GM19468 (cell line): ENCODE measurements around the gene MKNK1.

Experiments
- ATAC-seq: cut with Tn5 transposase; IDR thresholded peaks from one replicate; pipeline ENCODE4 v1.9.1; 2021; ENCODE audit warnings: mild to moderate bottlenecking, moderate library complexity, moderate number of reproducible peaks; ENCODE audit not compliant: unreplicated experiment; ENCODE audit errors: extremely low read depth

The MKNK1 gene

DNA sequence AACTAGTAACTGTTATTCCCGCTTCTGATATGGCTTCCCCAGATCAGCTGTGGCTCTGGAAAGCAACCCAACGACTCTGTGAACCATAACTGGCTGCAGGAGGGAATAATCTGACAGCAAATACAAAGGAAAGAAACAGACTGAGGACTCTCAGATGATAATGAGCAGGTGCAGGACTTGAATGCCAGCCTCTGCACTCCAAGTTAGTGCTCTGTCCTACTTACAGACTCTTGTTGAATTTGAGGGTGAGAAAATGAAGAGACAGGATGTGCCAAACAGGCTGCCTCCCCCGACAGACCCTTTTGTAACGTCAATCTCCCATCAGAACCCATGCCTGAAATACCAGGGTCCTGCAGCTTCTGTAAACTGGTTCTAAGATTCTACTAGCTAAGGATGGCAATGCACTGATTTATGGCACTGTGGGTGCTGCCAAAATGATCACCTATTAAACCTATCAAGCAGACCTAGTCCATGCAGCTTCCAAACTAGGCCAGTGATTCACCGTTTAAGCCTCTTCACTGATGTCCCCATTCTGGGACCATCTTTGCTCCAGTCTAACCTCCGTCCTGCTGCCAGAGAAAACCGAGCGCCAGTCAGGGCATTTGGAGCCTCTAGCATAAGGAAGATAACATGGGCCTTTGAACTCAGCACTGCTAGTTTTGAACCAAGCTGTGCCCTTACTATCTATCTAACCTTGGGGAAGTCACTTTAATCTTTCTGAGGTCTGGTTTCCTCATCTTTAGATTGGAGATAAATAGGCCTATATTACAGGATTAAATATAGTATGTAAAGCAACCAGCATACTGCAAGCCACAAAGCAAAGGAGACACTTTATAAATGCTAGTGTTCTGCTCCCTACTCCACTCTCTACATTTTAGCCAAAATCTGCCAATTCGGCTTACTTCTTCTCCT lies 4.8 kb downstream of the MKNK1 start:
- ATAC-seq, result no peak

DNA sequence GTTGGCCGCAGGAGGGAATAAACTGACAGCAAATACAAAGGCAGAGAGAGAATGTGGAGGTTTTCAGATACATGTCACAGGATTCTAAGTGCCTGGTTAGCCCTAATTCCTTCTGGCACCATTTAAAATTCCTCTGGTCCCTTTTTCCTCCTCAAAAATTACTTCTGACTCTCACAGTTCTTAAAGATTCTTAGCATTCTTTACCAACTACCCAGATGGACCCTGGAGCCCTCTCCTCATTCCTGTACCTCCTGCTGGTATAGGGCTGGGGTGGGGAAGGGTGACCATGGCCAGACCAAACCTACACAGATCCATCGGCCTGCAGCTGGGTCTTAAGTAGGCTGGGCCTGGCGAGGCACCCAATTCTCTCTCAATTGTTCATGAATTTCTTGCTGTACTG lies 7.2 kb downstream of the MKNK1 start:
- no peak for ATAC-seq

DNA sequence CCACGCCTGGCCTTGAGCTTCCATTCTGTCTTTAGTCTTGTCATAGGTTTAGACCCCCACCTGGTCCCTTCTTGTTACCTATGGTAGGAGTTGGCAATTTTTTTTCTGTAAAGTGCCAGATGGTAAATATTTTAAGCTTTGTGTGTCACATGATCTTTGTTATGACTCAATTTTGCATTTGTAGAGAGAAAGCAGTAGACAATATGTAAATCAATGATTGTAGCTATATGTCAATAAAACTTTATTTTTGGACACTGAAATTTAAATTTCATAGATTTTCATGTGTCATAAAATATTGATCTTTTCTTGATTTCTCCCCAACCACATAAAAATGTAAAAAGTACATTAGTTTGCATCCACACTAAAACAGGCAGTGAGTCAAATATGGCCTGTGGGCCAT lies 8.0 kb downstream of the MKNK1 start:
- no peak for ATAC-seq

DNA sequence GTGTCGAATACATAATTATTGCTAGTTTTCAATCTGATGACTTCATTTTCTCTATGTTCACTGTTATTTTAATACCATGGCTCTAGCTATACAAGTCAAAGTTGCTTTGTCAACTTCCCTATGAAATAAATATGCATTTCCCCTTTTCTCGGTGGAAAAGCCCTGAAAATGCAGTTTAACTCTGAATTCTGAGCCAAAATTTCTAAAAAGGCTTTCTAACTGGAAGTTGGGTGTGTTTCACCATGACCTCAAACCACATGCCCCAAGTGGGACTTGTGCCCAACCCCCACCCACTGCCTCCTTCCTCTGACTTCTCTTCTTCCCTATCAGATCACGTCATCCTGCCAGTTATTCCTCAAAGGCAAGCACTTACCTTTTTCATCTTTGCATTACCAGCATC lies 8.9 kb downstream of the MKNK1 start:
- no peak for ATAC-seq

DNA sequence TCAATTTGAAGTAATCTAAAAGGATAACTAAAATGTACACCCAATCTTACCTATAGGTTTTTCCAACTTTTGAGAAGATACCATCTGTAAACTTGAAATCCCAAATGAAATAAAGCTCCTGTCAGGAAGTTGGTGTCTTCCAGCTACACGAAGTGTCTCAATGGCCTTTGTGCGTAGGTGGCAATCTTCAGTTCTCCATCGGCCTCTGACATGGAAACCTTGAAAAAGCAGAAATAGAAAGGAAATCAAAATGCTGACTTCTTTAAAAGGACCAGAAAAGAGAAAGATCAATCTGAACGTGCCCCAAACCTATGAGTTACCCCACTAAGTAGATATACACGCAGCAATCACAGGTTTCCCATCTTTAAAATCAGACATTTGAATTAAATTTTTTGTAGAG lies 10.0 kb downstream of the MKNK1 start:
- no peak for ATAC-seq

DNA sequence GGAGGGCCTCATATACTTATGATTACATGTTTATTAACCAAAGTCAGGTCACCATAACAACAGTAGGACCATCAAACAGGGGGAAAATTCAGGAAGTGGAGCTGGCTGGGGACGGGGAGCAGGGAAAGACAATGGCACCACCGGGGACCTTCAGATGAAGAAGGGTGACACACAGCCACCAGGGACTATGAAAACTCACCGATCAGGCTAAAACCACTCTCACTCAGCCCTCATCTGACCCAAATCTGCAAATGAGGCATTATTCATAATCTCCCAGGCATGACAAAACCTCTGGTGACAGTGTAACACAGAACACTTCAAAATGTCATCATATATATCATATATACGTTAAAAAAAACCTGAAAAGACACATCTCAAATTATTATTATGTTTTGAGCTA lies 11.2 kb downstream of the MKNK1 start:
- no peak for ATAC-seq

DNA sequence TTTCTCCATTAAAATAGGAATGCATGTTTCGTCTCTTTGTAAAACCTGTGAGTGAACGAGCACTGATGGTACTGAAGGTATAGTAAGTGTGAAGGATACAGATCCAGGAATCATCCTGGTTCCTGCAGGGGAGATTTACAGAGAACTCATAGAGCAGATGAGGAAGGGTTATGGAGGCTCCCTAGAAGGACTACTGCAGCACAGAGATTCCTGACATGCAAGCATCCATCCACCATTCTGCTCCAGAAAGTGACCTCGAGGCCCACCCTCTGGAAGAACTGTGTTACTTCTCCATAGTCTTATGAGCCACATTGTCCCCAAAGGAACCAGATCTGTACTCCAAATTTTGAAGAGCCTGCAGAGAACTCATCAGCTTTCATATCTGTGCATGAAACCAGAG lies 14.5 kb downstream of the MKNK1 start:
- no peak for ATAC-seq

DNA sequence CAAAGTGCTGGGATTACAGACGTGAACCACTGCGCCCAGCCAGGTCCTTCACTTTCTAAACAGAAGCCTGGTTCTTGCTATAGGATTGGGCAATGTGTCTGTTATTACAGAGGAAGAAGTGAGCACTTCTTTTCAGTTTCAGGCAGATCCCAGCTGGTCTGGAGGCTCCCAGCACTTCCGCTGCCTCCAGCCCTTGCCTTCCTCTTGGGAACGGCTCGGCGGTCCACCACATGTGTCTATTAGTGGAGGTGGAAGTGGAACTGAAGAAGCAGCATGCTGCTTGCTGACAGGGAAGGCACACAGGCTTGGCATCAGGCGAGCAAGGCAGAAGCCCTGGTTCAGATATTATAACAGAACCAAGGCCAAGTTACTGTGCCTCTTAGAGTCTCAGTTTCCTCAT lies 17.0 kb downstream of the MKNK1 start:
- no peak for ATAC-seq

DNA sequence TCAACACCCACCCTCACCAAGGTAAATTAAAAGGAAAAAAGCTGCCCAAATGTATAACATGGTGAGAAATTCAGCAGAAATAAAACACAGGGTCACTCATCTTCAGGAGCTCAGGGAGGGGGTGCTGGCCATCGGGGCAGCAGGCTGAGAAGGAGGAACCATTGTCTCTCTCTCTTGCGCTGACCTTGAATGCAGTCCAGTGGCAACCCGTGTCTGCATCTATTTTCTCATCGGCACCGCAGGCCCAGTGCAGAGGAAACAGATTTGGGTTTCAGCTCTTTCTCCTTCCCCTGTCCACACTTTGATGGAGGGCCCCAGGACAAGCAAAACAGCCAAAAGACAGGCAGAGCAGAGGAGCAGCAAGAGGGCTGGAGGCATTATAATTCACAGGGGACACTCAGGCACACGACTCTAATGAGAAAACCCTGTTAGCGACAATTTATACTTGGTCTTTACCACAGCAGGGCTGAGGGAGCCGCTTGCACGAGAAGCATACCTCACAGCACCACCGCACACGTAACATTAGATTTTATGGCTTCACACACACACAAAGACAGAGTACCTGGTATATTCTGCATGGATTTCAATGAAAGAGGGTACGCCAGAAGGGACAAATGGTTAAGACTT lies 18.6 kb downstream of the MKNK1 start:
- ATAC-seq, result no peak

DNA sequence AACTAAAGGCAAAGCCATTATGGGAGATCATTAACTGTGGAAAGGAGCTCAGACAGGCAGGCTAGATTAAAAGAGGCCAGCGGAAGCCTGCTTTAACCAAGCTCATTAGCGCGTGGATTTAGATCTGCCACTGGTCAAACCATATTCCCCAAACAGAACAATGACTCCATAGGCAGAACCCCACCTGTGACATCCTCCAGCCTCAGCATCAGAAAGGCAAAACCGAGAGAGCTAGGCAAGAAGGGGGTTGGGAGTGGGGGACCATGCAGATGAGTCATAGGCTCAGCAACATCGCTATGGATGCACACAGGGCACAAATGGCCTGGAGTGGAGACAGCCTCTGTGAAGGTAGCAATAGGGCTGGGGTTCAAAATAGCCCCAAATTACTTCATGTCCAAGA lies 20.6 kb downstream of the MKNK1 start:
- ATAC-seq, result no peak

DNA sequence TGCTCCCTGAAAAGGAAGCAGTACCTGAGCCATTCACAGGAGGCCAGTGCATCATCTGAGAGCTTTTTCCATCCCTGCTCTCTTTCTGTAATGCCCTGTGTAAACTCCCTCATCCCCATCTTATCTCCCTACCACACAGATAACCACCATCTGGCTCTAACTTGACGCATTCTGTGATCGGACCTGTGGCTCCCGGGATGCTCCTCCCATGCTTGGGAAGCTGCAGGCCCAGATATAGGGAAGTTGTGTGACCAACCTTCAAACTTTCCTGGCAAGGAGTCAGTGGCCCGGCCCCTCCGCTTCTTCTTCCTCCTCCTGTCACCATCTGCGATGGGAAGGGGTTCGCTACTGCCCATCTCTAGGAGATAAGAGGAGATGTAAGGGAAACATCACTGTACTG lies 21.1 kb downstream of the MKNK1 start:
- ATAC-seq, result no peak

DNA sequence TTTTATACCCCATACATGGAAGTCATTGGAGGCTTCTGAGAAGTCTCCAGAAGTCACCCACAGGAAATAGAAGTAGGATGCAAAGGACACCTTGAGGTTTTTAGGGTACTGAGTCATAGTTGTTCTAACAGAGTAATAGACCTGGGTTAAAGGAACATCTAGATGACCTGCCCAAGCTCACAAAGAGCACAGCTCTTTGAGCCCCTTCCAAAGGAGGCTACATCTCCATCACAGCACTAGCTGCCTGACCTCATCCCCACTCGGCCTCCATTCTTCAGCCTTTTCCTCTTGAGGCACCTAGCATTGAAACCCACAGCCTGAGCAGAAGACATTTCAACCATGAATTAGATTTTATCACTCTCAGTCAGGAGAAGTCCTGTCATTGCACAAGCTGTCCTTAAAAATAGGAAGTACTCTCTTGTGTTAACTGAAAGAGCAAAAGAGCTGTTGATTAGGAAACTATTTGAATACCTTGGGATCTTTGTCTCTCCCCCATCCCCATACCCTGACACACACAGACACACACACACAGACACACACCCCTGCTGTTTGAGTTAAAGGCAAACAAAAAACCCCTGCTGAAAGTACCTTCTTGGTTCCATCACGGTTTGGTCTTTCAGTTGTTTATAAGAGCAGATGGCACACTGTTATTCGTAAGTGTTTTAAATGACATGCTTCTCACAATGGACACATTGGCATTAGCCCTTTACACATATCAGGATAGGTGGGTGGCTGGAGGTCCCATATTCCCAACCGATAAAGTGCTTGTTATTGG lies 22.2 kb downstream of the MKNK1 start:
- no peak for ATAC-seq

DNA sequence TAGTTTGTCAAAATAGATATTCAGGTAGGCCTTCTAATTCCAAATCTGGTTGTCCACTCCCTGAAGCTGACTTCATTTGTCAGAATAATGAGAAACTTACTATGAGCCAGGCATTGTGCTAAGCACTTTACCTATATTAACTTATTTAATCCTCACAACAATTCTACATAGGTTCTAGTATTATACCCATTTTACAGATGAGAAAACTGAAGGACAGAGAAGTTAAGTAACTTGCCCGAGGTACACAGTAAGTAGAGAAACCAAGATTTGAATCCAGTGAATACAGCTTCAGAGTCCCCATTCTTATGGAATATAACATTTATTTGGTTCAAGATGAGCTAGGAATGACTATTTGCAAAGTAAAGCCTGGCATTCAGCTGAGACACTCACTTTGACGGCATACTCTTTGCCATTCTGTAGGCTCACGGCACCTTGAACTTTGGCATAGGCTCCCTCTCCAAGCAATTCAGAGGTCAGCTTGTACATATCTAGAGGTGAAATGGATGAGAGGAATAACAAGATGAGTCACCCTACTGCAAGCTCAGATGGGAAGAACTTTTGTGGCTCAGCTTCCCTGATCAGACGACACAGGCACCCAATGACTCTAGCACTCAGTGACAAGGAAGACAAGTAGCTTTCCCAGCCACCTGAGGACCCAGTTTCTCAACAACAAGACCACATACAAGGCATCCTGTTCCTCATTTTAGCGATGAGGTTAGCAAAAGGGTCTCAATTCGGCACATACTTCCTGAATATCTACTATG lies 23.7 kb downstream of the MKNK1 start:
- no peak for ATAC-seq

DNA sequence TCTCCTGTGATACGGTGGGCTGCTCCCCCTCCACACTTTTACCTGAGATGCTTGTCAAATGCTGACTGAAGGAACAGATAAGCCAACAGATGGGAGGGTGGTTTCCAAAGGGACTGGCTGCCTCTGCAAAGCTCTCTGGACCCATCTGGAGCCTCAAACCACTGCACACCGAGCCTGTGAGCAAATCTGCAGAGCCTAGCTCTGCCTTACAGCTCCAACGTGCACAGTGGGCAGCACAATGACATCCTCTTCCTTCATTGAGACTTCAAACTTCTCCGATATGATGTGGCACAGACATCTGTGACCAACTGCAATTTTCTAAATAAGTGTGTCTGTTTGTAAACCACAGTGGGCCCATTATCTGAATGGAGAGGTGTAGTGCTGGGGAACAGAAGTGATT lies 26.4 kb downstream of the MKNK1 start:
- ATAC-seq, result no peak

DNA sequence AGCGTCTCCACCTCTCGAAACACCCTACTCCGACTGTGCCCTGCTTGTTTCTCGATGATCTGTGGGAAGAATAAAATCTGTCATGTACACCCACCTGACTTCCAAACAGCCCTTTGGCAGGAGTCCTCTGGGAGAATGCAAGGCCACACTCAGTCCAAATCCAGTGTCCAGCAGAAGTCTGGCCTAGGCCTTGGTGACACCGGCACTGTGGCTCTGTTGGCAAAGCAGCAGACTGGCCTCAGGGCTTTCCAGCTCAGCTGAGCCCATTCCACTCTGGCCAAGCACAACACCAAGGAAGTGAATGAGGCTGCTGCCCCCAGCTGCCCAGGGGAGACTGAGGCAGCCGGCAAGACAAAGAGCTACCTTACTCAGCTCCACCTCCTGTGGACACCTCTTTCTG lies 27.5 kb downstream of the MKNK1 start:
- no peak for ATAC-seq

DNA sequence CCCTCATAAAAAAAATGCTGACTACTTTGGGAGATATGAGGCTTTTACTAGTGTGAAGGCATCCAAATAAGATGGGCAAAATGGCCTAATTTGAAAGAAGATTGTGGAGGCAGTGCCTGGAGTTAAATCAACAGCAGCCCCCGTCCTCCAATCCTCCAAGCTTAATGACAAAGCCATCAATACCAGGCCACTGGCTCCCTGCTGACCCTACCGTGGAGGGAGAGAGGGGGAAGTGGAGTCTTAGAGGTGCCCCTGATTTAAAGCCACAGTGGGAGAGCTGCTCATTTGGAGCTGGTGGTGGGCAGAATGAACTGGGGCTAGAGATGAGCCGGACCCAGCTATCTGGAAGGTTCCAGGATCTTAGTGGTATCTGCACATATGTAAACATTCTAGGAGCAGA lies 28.3 kb downstream of the MKNK1 start:
- no peak for ATAC-seq

DNA sequence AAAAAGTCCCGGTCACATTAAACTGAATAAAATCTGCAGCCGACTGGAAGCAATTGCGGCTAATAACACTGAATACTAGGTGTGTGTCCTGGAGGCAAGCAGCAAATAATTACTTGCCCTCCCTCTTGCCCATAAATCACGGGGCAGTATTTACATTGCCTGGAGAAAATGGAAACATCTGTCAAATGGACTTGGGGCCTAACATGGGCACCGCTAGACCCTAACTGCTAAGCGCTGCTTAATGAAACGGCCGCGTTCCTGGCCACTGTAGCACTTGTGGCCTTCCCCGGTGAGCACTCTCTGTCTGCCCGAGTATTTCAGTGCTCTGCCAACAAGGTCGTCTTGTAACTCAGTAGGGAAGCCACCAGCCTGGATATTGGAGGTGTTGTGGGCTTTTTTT lies 28.8 kb downstream of the MKNK1 start:
- ATAC-seq, result no peak

DNA sequence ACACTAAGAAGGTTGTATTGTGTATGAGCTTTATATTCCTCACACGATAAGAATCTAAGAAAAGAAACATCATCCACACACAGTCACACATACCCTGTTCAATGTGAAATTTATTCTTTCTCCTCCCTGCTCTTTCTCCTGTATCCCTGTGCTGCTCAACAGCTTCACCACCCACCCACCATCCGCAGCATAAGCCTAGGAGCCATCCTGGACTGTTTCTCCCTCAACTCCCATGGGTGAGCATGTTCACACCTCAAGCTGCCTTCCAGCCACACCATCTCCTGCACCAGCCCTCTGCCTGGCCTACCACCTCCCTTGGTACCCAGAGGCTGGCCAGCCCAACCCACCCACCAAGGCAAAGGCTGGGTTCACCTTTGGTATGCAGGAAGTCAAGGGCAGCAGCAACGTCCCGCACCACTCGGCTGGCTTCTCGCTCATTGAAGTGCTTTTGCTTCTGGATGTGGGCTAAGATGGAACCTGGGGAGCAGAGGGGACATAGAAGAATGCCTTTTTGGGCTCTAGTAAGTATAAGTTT lies 32.3 kb downstream of the MKNK1 start:
- ATAC-seq, result no peak

DNA sequence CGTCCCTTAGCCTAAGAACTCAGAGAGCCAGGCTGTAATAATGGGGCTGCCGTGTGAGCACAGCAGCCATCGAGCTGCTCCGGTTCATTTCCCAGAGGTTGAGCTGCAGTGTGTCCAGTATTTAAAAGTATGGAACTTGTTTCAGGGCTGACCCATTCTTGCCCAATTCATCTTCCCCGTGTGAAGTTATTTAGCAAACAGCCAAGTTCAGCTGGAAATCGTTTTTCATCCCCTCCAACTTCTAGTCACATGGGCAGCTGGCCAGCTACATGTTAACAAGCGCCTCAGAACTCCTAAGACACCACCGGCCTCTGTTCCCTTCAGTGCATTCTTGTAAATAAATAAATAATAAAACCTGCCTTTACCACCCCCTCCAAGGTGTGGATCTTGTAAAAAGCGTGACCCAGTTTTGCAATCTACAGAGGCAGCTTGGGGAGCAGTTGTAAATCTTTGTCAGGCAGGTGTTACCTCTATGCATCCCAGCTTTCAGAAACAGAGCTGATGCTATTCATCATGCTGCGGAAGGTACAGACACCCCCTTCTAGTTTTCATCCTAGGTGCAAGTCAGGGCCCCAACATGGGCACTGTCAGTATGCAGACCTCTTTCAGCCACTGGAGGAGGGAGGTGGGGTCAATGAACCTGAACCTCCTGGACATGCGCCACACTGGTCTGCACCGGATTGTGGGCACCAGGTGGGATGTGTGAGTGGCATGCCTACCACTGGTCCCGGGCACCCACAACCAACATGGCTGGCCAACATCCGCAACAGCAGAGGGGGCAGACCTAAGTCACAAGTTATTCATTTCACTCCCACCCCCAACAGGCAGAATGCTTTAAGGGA lies 34.0 kb downstream of the MKNK1 start:
- ATAC-seq, result no peak
